Lower leg skin (tissue), 4 donors: ENCODE data around the gene NADK2. TPM values are rescaled to one million over a fixed set of nuclear protein-coding genes. Genes with fewer than 3 reads are reported as not detected.

Source experiments
- DNase-seq, 2 donors: peaks; one replicate each; pipeline ENCODE4 v3.0.0-alpha.2; 2019; ENCODE audit warnings: low spot score in 2 of 2
- H3K4me3 ChIP-seq: fragments of 200-600 bp; sonication (generic); 2 replicates; pipeline ENCODE4 v1.5.1; 2017; ENCODE audit warnings: mild to moderate bottlenecking, low read depth; ENCODE audit not compliant: poor library complexity, severe bottlenecking
- POLR2A ChIP-seq, 2 donors: fragments of 450-650 bp; IDR thresholded peaks; one replicate each; pipeline ENCODE4 v1.6.1; 2016 to 2017; ENCODE audit warnings: antibody characterized with exemption in 2 of 2, mild to moderate bottlenecking in 1 of 2, moderate library complexity in 1 of 2
- WGBS, 2 donors: methylation state at CpG; one replicate each; pipeline ENCODE4 v1.1.5; 2018; 5-methylcytosine and 5-hydroxymethylcytosine counted together
- intact Hi-C: fragments of 100-400 bp; cut with DNase I; formaldehyde crosslinking; loops from one replicate; pipeline ENCODE4 v1.15.0; 2023; ENCODE audit warnings: low total_unique reads
- total RNA-seq, 4 donors: library from RNA; depleted of rRNA; stranded (reverse); fragments of >200 nt; gene quantifications; one replicate each; pipeline ENCODE4 v1.1.0, GENCODE V29; 2016
- TF ChIP-seq, protein P1 (sequence below), 3 donors: fragments of 450-650 bp; IDR thresholded peaks; one replicate each; pipeline ENCODE4 v1.5.1; 2016; ENCODE audit warnings: antibody characterized with exemption in 3 of 3, mild to moderate bottlenecking in 3 of 3, moderate library complexity in 2 of 3

NADK2 gene
- total RNA-seq, 4 donors from 2014 or later: 10.0 to 18.4 (median 14.8) TPM

DNA sequence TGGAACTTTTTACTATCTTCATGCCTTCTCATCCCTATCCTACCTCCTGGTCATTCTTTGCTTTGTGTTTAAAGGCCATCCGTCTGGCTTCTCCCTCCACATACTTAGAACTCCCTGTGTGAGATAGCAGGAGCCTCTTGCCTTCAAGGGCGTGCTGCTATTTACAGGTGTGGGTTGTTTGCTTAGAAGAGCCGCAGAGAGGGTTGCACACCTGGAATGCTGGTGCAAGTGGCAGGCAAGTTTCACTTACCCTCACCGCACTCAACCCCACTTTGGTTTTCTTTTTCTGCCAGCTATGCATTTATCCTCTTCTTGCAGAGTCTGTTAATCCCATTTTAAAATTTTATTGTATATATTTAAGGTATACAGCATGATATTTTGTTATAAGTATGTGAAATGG lies 77.3 kb downstream of the NADK2 start:
- TF ChIP-seq POLR2A (IDR thresholded peaks at IDR 0.05): no peak
- TF ChIP-seq, protein P1, sequence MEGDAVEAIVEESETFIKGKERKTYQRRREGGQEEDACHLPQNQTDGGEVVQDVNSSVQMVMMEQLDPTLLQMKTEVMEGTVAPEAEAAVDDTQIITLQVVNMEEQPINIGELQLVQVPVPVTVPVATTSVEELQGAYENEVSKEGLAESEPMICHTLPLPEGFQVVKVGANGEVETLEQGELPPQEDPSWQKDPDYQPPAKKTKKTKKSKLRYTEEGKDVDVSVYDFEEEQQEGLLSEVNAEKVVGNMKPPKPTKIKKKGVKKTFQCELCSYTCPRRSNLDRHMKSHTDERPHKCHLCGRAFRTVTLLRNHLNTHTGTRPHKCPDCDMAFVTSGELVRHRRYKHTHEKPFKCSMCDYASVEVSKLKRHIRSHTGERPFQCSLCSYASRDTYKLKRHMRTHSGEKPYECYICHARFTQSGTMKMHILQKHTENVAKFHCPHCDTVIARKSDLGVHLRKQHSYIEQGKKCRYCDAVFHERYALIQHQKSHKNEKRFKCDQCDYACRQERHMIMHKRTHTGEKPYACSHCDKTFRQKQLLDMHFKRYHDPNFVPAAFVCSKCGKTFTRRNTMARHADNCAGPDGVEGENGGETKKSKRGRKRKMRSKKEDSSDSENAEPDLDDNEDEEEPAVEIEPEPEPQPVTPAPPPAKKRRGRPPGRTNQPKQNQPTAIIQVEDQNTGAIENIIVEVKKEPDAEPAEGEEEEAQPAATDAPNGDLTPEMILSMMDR (IDR thresholded peaks at IDR 0.05): no peak
- intact Hi-C loops: no loop called here
- 92 to 98% methylated on average over 4 of the region's 4 CpGs for WGBS, 2 donors

DNA sequence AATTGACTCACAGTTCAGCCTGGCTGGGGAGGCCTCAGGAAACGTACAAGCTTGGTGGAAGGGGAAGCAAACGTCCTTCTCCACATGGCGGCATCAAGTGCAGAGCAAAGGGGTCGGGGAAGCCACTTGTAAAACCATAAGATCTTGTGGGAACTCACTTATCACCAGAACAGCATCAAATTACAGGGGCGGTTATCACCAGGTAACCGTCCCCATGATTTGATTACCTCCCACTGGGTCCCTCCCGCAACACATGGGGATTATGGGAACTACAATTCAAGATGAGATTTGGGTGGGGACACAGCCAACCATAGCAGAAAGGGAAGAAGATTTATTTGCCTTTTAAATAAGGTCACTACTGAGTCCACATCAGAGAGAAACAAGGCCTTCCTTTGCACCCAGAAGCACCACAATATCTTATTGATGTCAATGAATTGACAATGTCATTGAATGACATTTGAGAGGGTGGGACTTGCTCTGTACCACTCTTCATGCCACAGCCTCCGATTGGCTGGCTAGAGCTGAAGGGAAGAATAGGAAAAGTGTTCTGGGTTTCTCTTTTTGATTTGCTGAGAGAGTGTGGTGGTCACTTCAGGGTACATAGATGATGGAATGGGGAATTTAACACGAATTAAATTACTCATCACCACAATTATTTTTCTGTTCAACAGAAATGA lies 78.8 kb downstream of the NADK2 start:
- 91% methylated on average over 9 of the region's 9 CpGs for WGBS, 2 donors
- no peak for TF ChIP-seq POLR2A (IDR thresholded peaks at IDR 0.05)
- TF ChIP-seq, protein P1 (IDR thresholded peaks at IDR 0.05): no peak
- no peak overlapping the region for H3K4me3 ChIP-seq
- no peak for DNase-seq
- intact Hi-C loops: no loop called here

More for the DNA sequence above, 77.3 kb downstream of the NADK2 start:
- no peak overlapping the region for H3K4me3 ChIP-seq
- DNase-seq: no peak

- 59 to 66% methylated on average over 4 of the region's 4 CpGs for WGBS, 2 donors
- no peak for TF ChIP-seq POLR2A (IDR thresholded peaks at IDR 0.05)
- TF ChIP-seq, protein P1 (IDR thresholded peaks at IDR 0.05): no peak
- intact Hi-C loops: no loop called here
- H3K4me3 ChIP-seq: no peak overlapping the region
- no peak for DNase-seq
Observed at GRCh38 chr5:36161361-36161760, 80.4 kb downstream of the NADK2 start.

- no peak for TF ChIP-seq POLR2A (IDR thresholded peaks at IDR 0.05)
- TF ChIP-seq, protein P1 (IDR thresholded peaks at IDR 0.05): no peak
- no peak overlapping the region for H3K4me3 ChIP-seq
- intact Hi-C loops: no loop called here
- DNase-seq: no peak
- WGBS, 2 donors: 90 to 96% methylated on average over 3 of the region's 3 CpGs
Observed at GRCh38 chr5:36160617-36161016, 81.1 kb downstream of the NADK2 start.

DNA sequence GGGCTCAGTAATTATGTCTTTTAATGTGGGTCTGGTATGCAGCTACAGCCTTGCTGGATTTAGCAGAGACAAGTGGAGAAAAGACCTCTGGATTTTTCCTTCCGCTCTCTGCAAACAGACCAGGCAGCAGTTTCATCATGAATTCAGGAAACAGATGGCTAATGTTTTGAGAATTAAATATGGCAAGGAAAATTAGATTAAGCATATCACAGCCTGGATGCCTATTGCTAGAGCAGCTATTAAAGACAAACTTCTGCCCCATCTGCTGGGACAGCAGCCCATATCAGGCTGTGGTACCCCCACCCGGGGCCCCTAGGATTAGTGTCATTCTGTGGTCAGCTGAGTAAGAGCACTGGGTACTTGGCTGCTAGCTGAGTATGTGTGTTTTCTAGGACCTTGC lies 83.6 kb downstream of the NADK2 start:
- TF ChIP-seq, protein P1 (IDR thresholded peaks at IDR 0.05): no peak
- TF ChIP-seq POLR2A (IDR thresholded peaks at IDR 0.05): no peak
- no peak overlapping the region for H3K4me3 ChIP-seq
- intact Hi-C loops: no loop called here
- 67 to 76% methylated on average over 2 of the region's 2 CpGs for WGBS, 2 donors
- DNase-seq: no peak

GRCh38 chr5:36156619-36157018 lies 85.1 kb downstream of the NADK2 start:
- intact Hi-C loops: no loop called here
- 32 to 45% methylated on average over 1 of the region's 1 CpG for WGBS, 2 donors
- no peak overlapping the region for H3K4me3 ChIP-seq
- no peak for DNase-seq
- TF ChIP-seq, protein P1 (IDR thresholded peaks at IDR 0.05): no peak
- TF ChIP-seq POLR2A (IDR thresholded peaks at IDR 0.05): no peak
